Measurements from ENCODE around the gene PDE8A.

The PDE8A gene

DNA sequence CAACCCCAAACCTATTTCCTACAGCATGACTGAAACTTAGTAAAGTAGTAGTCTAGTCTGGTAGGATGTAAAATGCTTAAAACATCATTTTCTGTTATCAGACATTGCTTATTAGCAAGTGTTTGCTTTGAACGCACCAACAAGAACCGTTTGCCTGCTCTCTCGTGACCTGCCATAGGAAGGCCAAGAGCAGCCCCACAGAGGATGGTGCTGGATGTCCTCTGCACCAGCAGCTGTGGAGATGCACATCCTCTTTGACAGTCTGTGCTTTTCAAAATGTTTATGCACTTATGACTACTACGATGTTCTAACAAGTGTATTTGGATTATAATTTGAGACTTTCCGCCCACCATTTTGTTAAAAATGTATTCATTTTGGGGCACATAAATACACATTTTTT is 59.6 kb downstream of the PDE8A start:
- Histone ChIP-seq H3K4me1 (peaks cover 0 to 7% (median 3%) of the 10 kb centered on the region in 4 donors), H3K36me3 (no peaks in the 10 kb centered on the region), H3K27ac (no peak overlapping the region), H3K27me3 (no peaks in the 10 kb centered on the region), H3K4me3 (no peak overlapping the region), H3K9me3 (no peaks in the 10 kb centered on the region)
- no peak for DNase-seq
- TF ChIP-seq, protein P1, sequence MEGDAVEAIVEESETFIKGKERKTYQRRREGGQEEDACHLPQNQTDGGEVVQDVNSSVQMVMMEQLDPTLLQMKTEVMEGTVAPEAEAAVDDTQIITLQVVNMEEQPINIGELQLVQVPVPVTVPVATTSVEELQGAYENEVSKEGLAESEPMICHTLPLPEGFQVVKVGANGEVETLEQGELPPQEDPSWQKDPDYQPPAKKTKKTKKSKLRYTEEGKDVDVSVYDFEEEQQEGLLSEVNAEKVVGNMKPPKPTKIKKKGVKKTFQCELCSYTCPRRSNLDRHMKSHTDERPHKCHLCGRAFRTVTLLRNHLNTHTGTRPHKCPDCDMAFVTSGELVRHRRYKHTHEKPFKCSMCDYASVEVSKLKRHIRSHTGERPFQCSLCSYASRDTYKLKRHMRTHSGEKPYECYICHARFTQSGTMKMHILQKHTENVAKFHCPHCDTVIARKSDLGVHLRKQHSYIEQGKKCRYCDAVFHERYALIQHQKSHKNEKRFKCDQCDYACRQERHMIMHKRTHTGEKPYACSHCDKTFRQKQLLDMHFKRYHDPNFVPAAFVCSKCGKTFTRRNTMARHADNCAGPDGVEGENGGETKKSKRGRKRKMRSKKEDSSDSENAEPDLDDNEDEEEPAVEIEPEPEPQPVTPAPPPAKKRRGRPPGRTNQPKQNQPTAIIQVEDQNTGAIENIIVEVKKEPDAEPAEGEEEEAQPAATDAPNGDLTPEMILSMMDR (IDR thresholded peaks at IDR 0.05): no peak
- intact Hi-C loops (cut with DNase I; ENCODE audit: low total_unique reads): loop anchor here (2.0 kb wide), 1 partner anchor 84 kb away; no protein-coding TSS in a partner anchor

DNA sequence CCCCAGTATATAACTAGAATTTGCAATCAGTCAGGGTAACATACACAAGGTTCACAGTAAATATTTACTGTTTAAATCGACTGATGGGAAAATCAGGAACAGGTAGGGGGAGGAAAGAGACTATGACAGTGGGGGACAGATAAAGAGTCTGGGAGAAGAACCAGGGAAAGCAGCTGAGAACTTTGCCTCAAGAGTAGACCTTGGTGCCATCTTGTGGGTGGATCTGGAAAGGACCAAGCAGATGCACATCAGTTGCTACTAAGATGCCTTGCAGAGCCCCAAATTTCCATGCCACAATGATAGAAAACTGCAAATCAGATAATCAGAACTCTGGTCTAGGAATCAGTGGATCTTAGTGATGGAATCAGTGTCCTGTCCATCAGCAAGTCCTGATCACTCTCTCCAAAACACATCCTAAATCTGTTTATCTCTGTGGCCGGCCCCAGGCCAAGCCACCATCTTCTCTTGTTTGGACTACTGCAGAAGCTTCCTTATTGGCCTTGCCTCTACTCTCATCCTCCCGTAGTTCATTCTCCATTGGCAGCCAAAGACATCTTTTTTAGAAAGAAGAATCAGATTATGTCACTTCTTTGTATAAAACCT is 62.7 kb downstream of the PDE8A start:
- intact Hi-C loops (cut with DNase I; ENCODE audit: low total_unique reads): no loop called here
- H3K4me1 ChIP-seq: peaks cover 0 to 11% (median 4%) of the 10 kb centered on the region in 4 donors
- no peak overlapping the region for H3K4me3 ChIP-seq
- peak in 1 of 2 donors; percentile 61 for DNase-seq
- H3K36me3 ChIP-seq: no peaks in the 10 kb centered on the region
- TF ChIP-seq, protein P1 (IDR thresholded peaks at IDR 0.05): peak; percentile 69 to 73
- H3K27ac ChIP-seq: no peak overlapping the region
- no peaks in the 10 kb centered on the region for H3K27me3 ChIP-seq
- H3K9me3 ChIP-seq: no peaks in the 10 kb centered on the region

DNA sequence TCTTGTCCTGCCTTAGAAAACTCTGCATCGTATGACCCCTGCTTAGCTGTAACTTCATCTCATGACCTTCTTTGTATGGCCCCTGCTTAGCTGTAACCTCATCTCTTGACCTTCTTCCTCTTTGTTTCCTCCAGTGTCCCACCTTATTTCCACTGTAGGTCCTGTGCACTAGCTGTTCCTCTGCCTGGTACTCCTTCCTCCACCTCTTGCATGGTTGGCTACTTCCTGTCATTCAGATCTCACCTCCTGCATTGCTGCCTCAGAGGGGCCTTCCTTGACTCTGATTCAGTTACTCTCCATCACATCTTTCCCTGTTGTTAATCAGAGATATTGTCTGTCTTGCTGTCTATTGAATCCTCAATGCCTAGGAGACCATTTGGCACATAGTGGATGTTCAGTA is 63.2 kb downstream of the PDE8A start:
- TF ChIP-seq, protein P1 (IDR thresholded peaks at IDR 0.05): no peak
- no peak for DNase-seq
- Histone ChIP-seq H3K4me3 (no peak overlapping the region), H3K4me1 (peaks cover 0 to 11% (median 4%) of the 10 kb centered on the region in 4 donors), H3K9me3 (no peaks in the 10 kb centered on the region), H3K36me3 (no peaks in the 10 kb centered on the region), H3K27me3 (no peaks in the 10 kb centered on the region), H3K27ac (no peak overlapping the region)
- intact Hi-C loops (cut with DNase I; ENCODE audit: low total_unique reads): no loop called here

DNA sequence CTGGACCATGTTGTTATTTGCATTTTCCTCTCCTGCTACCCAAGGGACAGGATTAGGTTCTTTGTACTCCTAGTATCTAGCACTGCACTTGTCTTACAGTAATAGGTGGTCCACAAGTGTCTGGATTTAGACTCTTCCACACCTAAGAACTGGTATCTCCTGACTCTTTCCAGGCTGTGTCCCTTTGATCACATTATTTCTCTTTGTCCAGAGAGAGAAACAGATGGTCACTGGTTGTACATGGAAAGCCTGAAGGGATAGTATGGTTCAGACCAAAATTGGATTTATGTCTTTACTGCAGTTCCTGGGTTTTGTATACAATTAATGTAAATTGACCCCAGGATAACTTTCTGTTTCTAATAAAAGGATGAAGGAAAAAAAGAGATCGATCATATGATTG is 64.0 kb downstream of the PDE8A start:
- no peaks in the 10 kb centered on the region for H3K9me3 ChIP-seq
- H3K4me1 ChIP-seq: peaks cover 0 to 16% (median 4%) of the 10 kb centered on the region in 4 donors
- H3K27ac ChIP-seq: no peak overlapping the region
- intact Hi-C loops (cut with DNase I; ENCODE audit: low total_unique reads): no loop called here
- DNase-seq: no peak
- no peaks in the 10 kb centered on the region for H3K36me3 ChIP-seq
- H3K27me3 ChIP-seq: no peaks in the 10 kb centered on the region
- TF ChIP-seq, protein P1 (IDR thresholded peaks at IDR 0.05): no peak
- no peak overlapping the region for H3K4me3 ChIP-seq

DNA sequence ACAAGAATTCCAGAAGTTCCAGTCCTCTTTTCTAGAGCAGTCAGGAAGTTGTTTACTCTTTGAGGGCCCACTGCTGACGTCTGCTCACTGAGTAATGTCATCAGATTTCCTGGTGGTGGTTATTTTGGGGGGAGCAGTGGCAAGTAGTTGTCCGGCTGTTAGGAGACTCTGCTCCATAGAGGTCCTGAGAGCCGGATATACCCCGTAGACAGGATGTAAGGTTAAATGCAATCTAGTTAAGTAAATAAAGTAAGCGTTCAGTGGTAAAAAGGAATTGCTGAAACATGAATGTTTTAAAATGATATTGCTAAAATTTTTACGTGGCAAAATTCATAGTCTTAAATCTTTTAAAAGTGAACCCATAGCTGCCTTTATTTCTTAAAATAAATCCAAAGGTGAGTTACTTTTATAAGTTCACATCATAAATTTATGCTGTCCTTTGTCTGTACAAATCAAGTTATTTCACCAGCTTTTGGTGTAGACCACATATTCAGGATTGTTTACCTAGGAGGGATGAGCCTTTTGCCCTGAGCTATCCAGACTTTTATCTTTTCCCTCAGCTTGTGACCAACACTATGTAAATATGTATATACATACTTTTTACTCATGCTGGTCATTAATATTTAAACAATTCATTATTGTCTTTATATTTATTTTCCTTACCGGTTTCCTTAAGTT is 65.8 kb downstream of the PDE8A start:
- peak in 1 of 2 donors; percentile 66 for DNase-seq
- intact Hi-C loops (cut with DNase I; ENCODE audit: low total_unique reads): no loop called here

More for the DNA sequence above, 65.8 kb downstream of the PDE8A start:
- TF ChIP-seq, protein P1 (IDR thresholded peaks at IDR 0.05): no peak
- Histone ChIP-seq H3K27ac (no peak overlapping the region), H3K4me3 (no peak overlapping the region), H3K9me3 (no peaks in the 10 kb centered on the region), H3K36me3 (no peaks in the 10 kb centered on the region), H3K27me3 (no peaks in the 10 kb centered on the region), H3K4me1 (peaks cover 0 to 16% (median 4%) of the 10 kb centered on the region in 4 donors)

Data from tibial artery (tissue), 4 donors.